A549 treated with CpdA at 1 μM for 4 hours (cell line): ENCODE data around the gene NOL9. TPM values are rescaled to one million over a fixed set of nuclear protein-coding genes. Genes with fewer than 3 reads are reported as not detected.

Experiments used
- total RNA-seq: library from RNA; stranded (reverse); fragments of 200-300 nt; extraction: Qiagen RNA extraction; gene quantifications from 5 replicates; pipeline ENCODE4 v1.2.3, GENCODE V29; 2022; ENCODE audit warnings: low read depth

NOL9 gene
- 3.5 to 5.0 TPM (median 4.6 TPM) in 5 replicates for total RNA-seq

GRCh38 chr1:6554031-6554906 lies at the start of gene NOL9:
Gene NOL9 (minus strand): TSS chr1:6554513. CDS start chr1:6554502, 11 bp downstream.

GRCh38 chr1:6602669-6603237 lies 48.4 kb upstream of the NOL9 start, which contains the start of gene KLHL21:
Gene KLHL21 (minus strand): TSS chr1:6602869. CDS start chr1:6602817, 52 bp downstream.

GRCh38 chr1:6579374-6580118 lies 25.2 kb upstream of the NOL9 start, which contains the start of gene ZBTB48:
Gene ZBTB48 (plus strand): TSS chr1:6579994. CDS start chr1:6580610, 616 bp downstream.

GRCh38 chr1:6554907-6555778 lies 830 bp upstream of the NOL9 start, which contains the start of gene TAS1R1:
Gene TAS1R1 (plus strand): TSS chr1:6555307. CDS start chr1:6555374, 67 bp downstream.

GRCh38 chr1:6491480-6491962 lies 62.8 kb downstream of the NOL9 start, which contains the start of gene PLEKHG5:
Gene PLEKHG5 (minus strand): TSS chr1:6491667. CDS start chr1:6477571, 14,096 bp downstream.

Other genes with a start within 250 kb of the NOL9 start
- gene ACOT7, start 160.7 kb downstream of the NOL9 start, total RNA-seq = 52.7 to 77.7 TPM (median 72.7 TPM) in 5 replicates
- gene HES2, start 134.6 kb downstream of the NOL9 start, total RNA-seq = 2.3 to 3.5 TPM (median 3.0 TPM) in 5 replicates
- 0.21 to 1.6 TPM (median 0.46 TPM) in 4 of 5 replicates, not detected in the other for gene ESPN, start 129.7 kb downstream of the NOL9 start, total RNA-seq
- gene TNFRSF25, start 88.3 kb downstream of the NOL9 start, total RNA-seq = 2.3 to 4.6 TPM (median 3.8 TPM) in 5 replicates
- 2.8 to 5.2 TPM (median 3.8 TPM) in 5 replicates for gene PLEKHG5, start 62.8 kb downstream of the NOL9 start, total RNA-seq
- gene TAS1R1, start 794 bp upstream of the NOL9 start, total RNA-seq = 0.07 TPM in 1 of 5 replicates, not detected in the others
- 11.5 to 15.5 TPM (median 15.2 TPM) in 5 replicates for gene ZBTB48, start 25.5 kb upstream of the NOL9 start, total RNA-seq
- 21.2 to 36.4 TPM (median 27.0 TPM) in 5 replicates for gene KLHL21, start 48.4 kb upstream of the NOL9 start, total RNA-seq
- gene PHF13, start 59.2 kb upstream of the NOL9 start, total RNA-seq = 7.8 to 10.4 TPM (median 9.2 TPM) in 5 replicates
- gene THAP3, start 70.4 kb upstream of the NOL9 start, total RNA-seq = 17.2 to 19.9 TPM (median 18.1 TPM) in 5 replicates
- gene DNAJC11, start 147.3 kb upstream of the NOL9 start, total RNA-seq = 35.2 to 40.3 TPM (median 36.4 TPM) in 5 replicates
- 64.2 to 71.3 TPM (median 66.6 TPM) in 5 replicates for gene CAMTA1, start 230.9 kb upstream of the NOL9 start, total RNA-seq